ENCODE data around the gene ALOXE3. TPM values are rescaled to one million over a fixed set of nuclear protein-coding genes. Genes with fewer than 3 reads are reported as not detected.

ALOXE3 gene
- total RNA-seq, 2 experiments from 2014 or later, result 0.27 to 0.28 TPM

DNA sequence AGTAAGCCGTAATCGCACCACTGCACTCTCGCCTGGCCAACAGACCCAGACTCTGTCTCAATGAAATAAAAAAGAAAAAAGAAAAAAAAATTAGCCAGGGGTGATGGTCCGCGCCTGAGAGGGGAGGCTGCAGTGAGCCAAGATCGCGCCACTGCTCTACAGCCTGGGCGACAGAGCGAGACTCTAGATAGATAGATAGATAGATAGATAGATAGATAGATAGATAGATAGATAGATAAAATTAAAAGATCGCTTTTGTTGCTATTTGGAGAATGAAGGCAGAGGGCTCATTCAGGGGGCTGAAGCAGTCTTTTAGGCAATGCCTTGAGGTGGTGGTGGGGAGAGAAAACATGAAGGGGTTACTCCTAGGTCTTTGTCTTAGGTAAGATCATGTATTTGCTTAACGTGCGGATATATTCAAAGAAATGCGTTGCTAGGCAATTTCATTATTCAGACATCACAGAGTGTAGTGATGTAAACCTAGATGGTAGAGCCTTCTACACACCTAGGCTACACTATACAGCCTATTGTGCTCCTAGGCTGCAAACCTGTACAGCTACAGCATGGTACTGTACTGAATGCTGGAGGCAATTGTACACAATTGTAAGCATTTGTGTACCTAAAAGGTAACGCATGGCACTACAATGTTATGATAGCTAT is 9.9 kb upstream of the ALOXE3 start:
- no peaks in the 10 kb centered on the region for H3K9me3 Mint-ChIP-seq (ENCODE audit: low read depth)
- H3K27me3 Mint-ChIP-seq, result peaks cover 13% of the 10 kb centered on the region
- H3K36me3 Mint-ChIP-seq (ENCODE audit: low read depth), result peaks cover 2% of the 10 kb centered on the region
- ChIA-PET POLR2A (no interaction called here), CTCF (interaction anchor here (1.1 to 2.8 kb wide), 4 partner anchors 9 to 173 kb away, joined by 3 to 20 read pairs (median 6); partner anchors contain the start of gene ALOXE3)
- DNase-seq (no peak), ATAC-seq (no peak)
- H3K4me1 Mint-ChIP-seq, result peaks cover 38% of the 10 kb centered on the region
- H3K4me3 Mint-ChIP-seq, result no peak overlapping the region
- intact Hi-C loops (cut with DNase I, micrococcal nuclease), result no loop called here
- no peak overlapping the region for H3K27ac Mint-ChIP-seq

DNA sequence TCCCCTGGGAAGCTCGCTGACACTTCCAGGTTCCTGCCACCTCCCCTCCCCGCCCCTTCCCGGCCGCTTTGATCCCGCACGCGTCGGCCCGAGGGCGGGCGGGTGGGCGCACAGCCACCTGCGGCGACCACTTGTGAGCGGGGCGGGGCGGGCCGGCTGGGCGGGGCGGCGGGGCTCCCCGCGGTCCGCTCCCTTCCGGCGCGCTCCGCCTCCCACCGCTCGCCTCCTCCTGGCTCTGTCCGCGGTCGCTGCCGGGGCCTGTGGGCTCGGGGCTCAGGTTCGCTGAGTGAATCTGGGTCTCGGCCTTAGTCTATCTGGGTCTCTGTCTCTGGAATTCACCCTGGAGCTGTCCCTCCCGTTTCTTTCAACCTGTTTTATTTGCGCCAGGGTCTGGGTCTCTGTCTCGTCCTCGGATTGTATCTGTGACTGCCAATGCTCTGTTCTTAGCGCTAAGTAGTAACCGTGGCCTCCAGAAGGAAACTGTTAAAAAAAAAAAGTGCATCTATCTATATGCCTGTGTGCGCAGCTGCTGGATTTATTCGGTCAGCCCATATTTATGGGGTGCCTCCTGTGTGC is 8.3 kb upstream of the ALOXE3 start:
- CTCF ChIA-PET, result interaction anchor here (0.6 to 2.8 kb wide), 14 partner anchors 7 to 195 kb away, joined by 3 to 20 read pairs (median 4); partner anchors contain the start of genes CNTROB, SLC25A35 and TRAPPC1
- H3K4me3 Mint-ChIP-seq, result peak overlapping the region; percentile 90
- DNase-seq (peak; percentile 74), ATAC-seq (peak; percentile 25)
- POLR2A ChIA-PET, result interaction anchor here (0.7 to 1.6 kb wide), 3 partner anchors 12 to 66 kb away, joined by 4 to 5 read pairs (median 4); no protein-coding TSS in a partner anchor
- intact Hi-C loops (cut with DNase I, micrococcal nuclease), result loop anchor here (1.0 kb wide), 3 partner anchors 12 to 25 kb away; no protein-coding TSS in a partner anchor
- peak overlapping the region; percentile 79 for H3K27ac Mint-ChIP-seq
- H3K36me3 Mint-ChIP-seq (ENCODE audit: low read depth), result peaks cover 2% of the 10 kb centered on the region
- peaks cover 19% of the 10 kb centered on the region for H3K27me3 Mint-ChIP-seq
- no peaks in the 10 kb centered on the region for H3K9me3 Mint-ChIP-seq (ENCODE audit: low read depth)
- peaks cover 44% of the 10 kb centered on the region for H3K4me1 Mint-ChIP-seq

DNA sequence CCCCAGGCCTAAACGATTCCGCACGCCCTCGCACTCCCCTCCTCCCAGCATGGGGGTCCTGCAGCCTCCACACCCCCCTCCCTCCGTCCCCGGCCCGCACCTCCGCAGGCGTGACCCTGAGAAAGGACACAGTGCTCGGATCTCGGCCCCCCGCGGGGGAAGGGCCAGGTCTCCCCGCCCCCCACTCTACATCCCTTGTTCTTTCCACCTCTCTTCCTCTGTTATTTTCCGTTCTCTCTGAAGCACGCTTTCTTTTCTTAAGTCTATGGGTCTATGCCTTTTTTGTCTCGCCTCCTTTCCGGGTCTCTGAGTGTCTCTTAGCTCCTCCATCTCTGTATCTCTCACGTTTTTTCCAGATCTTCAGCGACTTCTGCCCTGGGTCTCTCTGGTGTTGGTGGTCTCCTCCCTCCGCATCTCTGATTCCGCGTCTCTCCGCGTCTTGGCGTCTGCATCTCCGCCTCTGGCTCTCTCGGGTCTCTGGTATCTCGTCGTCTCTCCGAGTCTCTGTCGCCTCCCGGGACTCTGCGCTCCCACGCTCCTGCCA is 7.7 kb upstream of the ALOXE3 start:
- peak overlapping the region; percentile 90 for H3K4me3 Mint-ChIP-seq
- H3K36me3 Mint-ChIP-seq (ENCODE audit: low read depth), result peaks cover 2% of the 10 kb centered on the region
- ChIA-PET POLR2A (interaction anchor here (1.2 to 1.6 kb wide), 2 partner anchors 12 to 47 kb away, joined by 4 to 5 read pairs; no protein-coding TSS in a partner anchor), CTCF (interaction anchor here (0.9 to 2.8 kb wide), 6 partner anchors 11 to 61 kb away, joined by 3 to 20 read pairs (median 4); no protein-coding TSS in a partner anchor)
- H3K27me3 Mint-ChIP-seq, result peaks cover 19% of the 10 kb centered on the region
- intact Hi-C loops (cut with DNase I, micrococcal nuclease), result loop anchor here (1.0 kb wide), 5 partner anchors 12 to 96 kb away; no protein-coding TSS in a partner anchor
- no peak for ATAC-seq
- peaks cover 46% of the 10 kb centered on the region for H3K4me1 Mint-ChIP-seq
- H3K27ac Mint-ChIP-seq, result peak overlapping the region; percentile 79
- peak; percentile 51 for DNase-seq
- H3K9me3 Mint-ChIP-seq (ENCODE audit: low read depth), result no peaks in the 10 kb centered on the region

DNA sequence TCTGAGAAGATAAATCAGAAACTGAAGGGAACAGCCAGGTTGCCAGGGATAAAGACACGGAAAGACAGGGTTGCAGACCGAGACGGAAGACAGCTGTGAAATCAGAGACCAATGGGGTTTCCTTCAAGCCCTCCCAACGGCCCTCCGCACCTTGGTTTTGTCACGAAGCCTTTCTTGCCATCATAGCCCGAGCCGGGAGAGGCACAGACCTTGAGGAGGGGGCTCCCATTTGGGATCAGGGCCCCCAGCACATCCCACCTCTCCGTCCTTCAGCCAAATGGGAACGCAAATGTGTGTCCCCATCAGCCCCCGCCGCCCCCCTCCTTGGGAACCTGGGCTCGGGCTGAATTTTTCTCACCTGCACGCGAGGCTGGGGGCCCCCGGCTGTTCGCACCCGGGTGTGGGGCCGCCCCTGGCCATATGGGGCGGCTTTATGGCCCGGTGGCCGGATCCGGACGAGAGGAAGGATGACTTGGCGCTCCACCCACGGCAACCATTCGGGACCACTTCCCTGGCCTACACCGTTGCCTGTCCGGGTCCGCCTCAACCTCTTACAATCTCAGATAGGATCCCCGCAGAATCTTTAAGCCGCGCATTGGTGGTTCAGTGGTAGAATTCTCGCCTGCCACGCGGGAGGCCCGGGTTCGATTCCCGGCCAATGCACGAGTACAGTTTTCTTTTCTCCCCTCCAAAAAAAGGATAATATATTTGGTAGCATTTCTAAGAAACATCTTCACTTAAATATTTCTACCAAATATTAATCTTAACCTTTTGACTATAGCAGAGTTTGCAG is 7.0 kb upstream of the ALOXE3 start:
- H3K9me3 Mint-ChIP-seq (ENCODE audit: low read depth), result no peaks in the 10 kb centered on the region
- peaks cover 19% of the 10 kb centered on the region for H3K27me3 Mint-ChIP-seq
- H3K4me1 Mint-ChIP-seq, result peaks cover 51% of the 10 kb centered on the region
- ChIA-PET POLR2A (interaction anchor here (1.0 to 2.3 kb wide), 3 partner anchors 13 to 47 kb away, joined by 4 to 21 read pairs (median 5); no protein-coding TSS in a partner anchor), CTCF (interaction anchor here (0.7 to 7.8 kb wide), 4 partner anchors 12 to 330 kb away, joined by 3 to 88 read pairs (median 12); no protein-coding TSS in a partner anchor)
- H3K36me3 Mint-ChIP-seq (ENCODE audit: low read depth), result peaks cover 5% of the 10 kb centered on the region
- intact Hi-C loops (cut with DNase I, micrococcal nuclease), result loop anchor here in 1 of 2 experiments (1.0 kb wide), 2 partner anchors 31 to 97 kb away; no protein-coding TSS in a partner anchor
- H3K27ac Mint-ChIP-seq, result peak overlapping the region; percentile 79
- peak overlapping the region; percentile 90 for H3K4me3 Mint-ChIP-seq
- DNase-seq (peak; percentile 92), ATAC-seq (peak; percentile 16)

DNA sequence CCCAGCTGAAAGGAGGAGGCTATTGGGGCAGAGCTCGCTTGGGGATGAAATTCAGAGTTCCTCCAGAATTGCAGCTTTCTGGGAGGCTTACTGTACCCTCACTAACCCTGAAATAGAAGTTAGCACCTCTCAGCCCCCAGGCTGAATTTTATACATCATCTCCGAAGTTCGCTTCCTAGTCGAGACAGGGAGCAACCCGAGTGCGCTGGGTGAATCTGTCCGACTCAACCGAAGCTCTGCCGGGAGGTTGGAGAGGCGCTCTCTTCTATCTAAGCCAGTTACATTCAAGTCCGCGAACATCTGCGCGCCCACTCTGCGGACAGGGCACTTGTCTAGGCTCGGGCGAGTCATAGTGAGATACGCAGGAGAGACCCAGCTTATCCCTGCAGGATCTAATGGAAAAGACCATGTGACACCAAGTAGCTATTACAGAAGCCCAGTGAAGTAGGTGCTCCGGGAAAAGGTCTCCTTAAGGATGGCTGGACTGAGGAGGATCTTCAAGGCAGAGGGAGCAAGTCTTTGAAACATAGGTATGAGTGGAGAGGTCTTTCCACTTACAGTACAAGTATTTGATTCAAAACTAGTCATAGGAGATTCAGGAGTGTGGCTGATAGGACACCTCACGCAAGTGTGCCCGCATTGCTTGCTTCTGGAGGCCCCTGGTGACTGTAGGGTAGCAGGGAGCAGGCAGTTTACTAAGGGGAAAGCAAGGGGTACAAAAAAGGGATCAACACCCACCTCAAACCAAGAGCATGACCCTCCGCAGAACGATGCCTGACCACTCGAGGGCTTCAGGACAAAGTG is 6.2 kb upstream of the ALOXE3 start:
- intact Hi-C loops (cut with DNase I, micrococcal nuclease), result loop anchor here in 1 of 2 experiments (1.0 to 5.0 kb wide), 3 partner anchors 32 to 313 kb away; partner anchors contain the start of gene NDEL1
- Mint-ChIP-seq H3K4me1 (peaks cover 59% of the 10 kb centered on the region), H3K9me3 (ENCODE audit: low read depth) (no peaks in the 10 kb centered on the region), H3K27me3 (peaks cover 19% of the 10 kb centered on the region), H3K4me3 (peak overlapping the region; percentile 90), H3K27ac (peak overlapping the region; percentile 56), H3K36me3 (ENCODE audit: low read depth) (peaks cover 5% of the 10 kb centered on the region)
- ChIA-PET CTCF (interaction anchor here (0.7 to 7.8 kb wide), 11 partner anchors 14 to 329 kb away, joined by 3 to 88 read pairs (median 4); no protein-coding TSS in a partner anchor), POLR2A (interaction anchor here (0.6 to 2.3 kb wide), 5 partner anchors 13 to 620 kb away, joined by 3 to 21 read pairs (median 5); no protein-coding TSS in a partner anchor)
- ATAC-seq, result no peak
- DNase-seq, result peak; percentile 63

DNA sequence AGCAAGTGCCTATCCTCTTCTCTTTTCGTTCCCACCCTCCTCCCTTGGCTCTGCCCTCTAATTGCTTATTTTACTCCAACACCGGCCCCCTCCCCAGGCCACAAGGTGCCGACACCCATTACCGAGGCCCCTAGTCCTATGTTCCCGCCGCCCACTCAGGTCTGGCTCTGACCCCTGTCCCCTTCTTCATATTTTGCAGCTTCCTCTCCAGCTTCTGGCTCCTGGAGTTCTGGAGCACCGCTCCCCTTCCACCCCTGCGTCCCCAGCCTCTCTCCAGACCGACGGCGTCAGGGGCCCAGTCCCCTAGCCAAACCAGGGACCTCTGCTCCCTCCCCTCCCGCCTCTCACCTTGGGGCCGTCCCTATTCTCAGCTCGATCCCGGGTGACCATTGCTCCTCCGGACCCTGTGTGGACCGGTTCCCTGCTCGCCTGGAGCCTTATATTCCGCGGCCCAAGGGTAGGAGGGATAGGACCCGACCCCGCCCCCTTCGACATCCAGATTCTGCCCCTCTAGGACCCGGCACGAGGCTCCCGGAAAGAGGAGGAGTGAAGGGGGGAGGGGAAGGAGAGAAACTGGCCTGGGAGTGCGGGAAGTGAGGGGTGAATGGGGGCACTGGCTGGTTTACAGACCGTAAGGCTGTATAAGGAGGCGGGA is 5.5 kb upstream of the ALOXE3 start, which contains the start of gene HES7:
Gene HES7, minus strand, starts transcription at position 412 of the 655 bp plus-strand sequence. Its CDS starts 22 bp downstream, at position 390.
- intact Hi-C loops (cut with DNase I, micrococcal nuclease), result loop anchor here in 1 of 2 experiments (1.0 to 5.0 kb wide), 2 partner anchors 28 to 313 kb away; partner anchors contain the start of genes NDEL1 and PER1
- Mint-ChIP-seq H3K4me3 (peak within 1 kb of the TSS; percentile 90), H3K4me1 (peaks cover 62% of the 10 kb centered on the region), H3K27ac (peak within 1 kb of the TSS; percentile 56), H3K9me3 (ENCODE audit: low read depth) (no peaks in the 10 kb centered on the region), H3K27me3 (peaks cover 19% of the 10 kb centered on the region), H3K36me3 (ENCODE audit: low read depth) (peaks cover 6% of the 10 kb centered on the region)
- ChIA-PET POLR2A (interaction anchor here (0.6 to 2.3 kb wide), 5 partner anchors 14 to 619 kb away, joined by 3 to 21 read pairs (median 5); no protein-coding TSS in a partner anchor), CTCF (interaction anchor here (0.7 to 7.8 kb wide), 13 partner anchors 15 to 134 kb away, joined by 3 to 88 read pairs (median 4); no protein-coding TSS in a partner anchor)
- DNase-seq, result peak; percentile 42
- no peak for ATAC-seq

GRCh38 chr17:8122924-8123694 is 4.8 kb upstream of the ALOXE3 start:
- H3K27ac Mint-ChIP-seq, result peak overlapping the region; percentile 47
- intact Hi-C loops (cut with DNase I, micrococcal nuclease), result loop anchor here in 1 of 2 experiments (1.0 to 5.0 kb wide), 2 partner anchors 29 to 314 kb away; partner anchors contain the start of genes NDEL1 and PER1
- peaks cover 7% of the 10 kb centered on the region for H3K36me3 Mint-ChIP-seq (ENCODE audit: low read depth)
- CTCF ChIA-PET, result interaction anchor here (0.6 to 7.8 kb wide), 10 partner anchors 9 to 99 kb away, joined by 3 to 88 read pairs (median 4); no protein-coding TSS in a partner anchor
- DNase-seq (peak; percentile 75), ATAC-seq (peak; percentile 5)
- no peaks in the 10 kb centered on the region for H3K9me3 Mint-ChIP-seq (ENCODE audit: low read depth)
- H3K27me3 Mint-ChIP-seq, result peaks cover 19% of the 10 kb centered on the region
- POLR2A ChIA-PET, result interaction anchor here (1.2 to 5.0 kb wide), 3 partner anchors 49 to 87 kb away, joined by 3 to 52 read pairs (median 21); partner anchors contain the start of gene AURKB
- H3K4me1 Mint-ChIP-seq, result peaks cover 69% of the 10 kb centered on the region
- H3K4me3 Mint-ChIP-seq, result peak overlapping the region; percentile 90

DNA sequence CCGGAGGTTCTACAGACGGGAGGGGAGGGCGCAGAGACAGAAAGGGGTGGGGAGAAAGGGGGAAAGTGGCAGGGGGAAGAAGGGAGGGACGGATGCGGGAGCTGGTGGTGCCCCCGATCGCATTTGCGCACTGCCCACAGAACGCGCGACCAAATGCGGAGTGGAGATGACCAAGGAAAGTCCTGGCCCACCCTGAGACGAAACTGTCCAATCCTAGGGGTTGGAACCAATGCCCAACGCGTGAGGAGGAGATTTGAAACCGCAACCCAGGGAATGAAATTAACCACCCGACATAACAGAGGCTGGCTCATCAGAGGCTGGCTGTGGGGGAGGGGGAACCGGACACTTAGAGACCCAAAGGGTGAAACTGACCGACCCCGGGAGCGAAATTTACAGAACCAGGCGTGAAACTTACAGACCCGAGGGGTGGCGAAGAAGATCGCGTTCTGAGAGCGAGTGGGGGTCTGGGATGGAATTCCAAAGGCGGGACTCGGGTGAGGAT is 4.2 kb upstream of the ALOXE3 start:
- Mint-ChIP-seq H3K36me3 (ENCODE audit: low read depth) (peaks cover 7% of the 10 kb centered on the region), H3K27ac (peak overlapping the region; percentile 47), H3K4me3 (peak overlapping the region; percentile 90), H3K9me3 (ENCODE audit: low read depth) (no peaks in the 10 kb centered on the region), H3K27me3 (peaks cover 19% of the 10 kb centered on the region), H3K4me1 (peaks cover 74% of the 10 kb centered on the region)
- ATAC-seq (no peak), DNase-seq (peak; percentile 61)
- CTCF ChIA-PET, result interaction anchor here (0.6 to 7.8 kb wide), 9 partner anchors 10 to 103 kb away, joined by 3 to 88 read pairs (median 3); no protein-coding TSS in a partner anchor
- intact Hi-C loops (cut with DNase I, micrococcal nuclease), result loop anchor here in 1 of 2 experiments (5.0 kb wide), 1 partner anchor 315 kb away; the partner anchor contains the start of gene NDEL1
- POLR2A ChIA-PET, result interaction anchor here (0.6 to 5.0 kb wide), 3 partner anchors 51 to 88 kb away, joined by 3 to 52 read pairs (median 3); partner anchors contain the start of gene AURKB

Measured in activated CD4-positive, alpha-beta T cell treated with anti-CD3 and anti-CD28 coated beads for 36 hours (primary cell).